GM19099 (cell line): ENCODE results near the gene CFAP107.

Source experiments
- POLR2A ChIP-seq: IDR thresholded peaks from 3 replicates; pipeline ENCODE4 v1.6.1; 2011; ENCODE audit warnings: low read depth; ENCODE audit not compliant: insufficient read length; ENCODE audit errors: extremely low read depth

CFAP107 gene

DNA sequence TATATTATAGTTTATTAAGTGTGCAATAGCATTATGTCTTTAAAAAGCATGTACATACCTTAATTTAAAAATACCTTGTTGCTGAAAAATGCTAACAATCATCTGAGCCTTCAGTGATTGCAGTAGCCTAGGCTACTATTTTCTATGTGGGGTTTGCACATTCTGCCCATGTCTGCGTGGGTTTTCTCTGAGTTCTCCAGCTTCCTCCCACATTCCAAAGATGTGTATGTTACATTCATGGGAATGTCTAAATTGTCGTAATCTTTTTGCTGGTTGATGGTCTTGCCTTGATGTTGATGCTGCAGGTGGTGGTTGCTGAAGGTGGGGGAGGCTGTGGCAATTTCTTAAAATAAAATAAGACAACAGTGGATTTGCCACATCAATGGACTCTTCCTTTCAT lies 17.6 kb upstream of the CFAP107 start:
- TF ChIP-seq POLR2A = no peak

DNA sequence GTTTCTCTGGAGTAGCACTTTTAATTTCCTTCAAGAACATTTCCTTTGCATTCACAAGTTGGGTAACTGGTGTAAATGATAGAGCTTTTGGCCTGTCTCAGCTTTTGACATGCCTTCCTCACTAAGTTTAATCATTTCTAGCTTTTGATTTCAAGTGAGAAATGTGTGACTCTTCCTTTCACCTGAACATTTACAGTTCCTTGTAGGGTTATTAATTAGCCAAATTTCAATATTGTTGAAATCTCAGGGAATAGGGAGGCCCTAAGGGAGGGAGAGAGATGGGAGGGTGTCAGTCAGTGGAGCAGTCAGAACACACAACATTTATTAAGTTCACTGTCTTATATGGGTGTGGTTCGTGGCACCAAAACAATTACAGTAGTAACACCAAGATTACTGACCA lies 15.8 kb upstream of the CFAP107 start:
- TF ChIP-seq POLR2A = no peak

DNA sequence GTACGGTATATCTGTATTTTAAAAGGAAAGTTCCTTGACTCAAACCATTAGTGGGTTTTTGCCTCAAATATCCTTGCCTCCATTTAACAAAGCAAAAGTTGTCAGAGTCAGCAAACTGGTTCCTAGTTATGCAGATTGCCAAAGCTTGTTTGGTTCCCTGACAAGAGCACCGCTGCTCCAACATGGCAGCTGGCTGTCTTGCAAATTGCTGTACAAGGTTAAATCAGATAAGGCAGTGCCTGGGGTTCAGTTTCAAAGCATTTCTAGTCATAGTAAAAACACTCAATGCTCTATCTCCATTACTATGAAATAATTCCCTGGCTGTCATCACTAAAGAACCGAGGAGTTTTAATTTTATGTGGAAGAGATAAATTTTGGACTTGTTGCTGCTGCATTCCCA lies 11.3 kb upstream of the CFAP107 start:
- no peak for TF ChIP-seq POLR2A

DNA sequence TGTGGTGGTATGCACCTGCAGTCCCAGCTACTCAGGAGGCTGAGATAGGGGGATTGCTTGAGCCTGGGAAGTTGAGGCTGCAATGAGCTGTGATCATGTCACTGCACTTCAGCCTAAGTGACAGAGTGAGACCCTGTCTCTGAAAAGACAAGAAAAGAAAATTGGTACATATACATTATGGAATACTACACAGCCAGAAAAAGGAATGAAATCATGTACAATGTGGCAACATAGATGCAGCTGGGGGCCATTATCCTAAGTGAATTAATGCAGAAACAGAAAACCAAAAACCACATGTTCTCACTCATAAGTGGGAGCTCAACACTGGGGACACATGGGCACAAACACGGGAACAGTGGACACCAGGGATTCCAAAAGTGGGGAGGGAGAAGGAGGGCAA lies 7.1 kb upstream of the CFAP107 start:
- no peak for TF ChIP-seq POLR2A

DNA sequence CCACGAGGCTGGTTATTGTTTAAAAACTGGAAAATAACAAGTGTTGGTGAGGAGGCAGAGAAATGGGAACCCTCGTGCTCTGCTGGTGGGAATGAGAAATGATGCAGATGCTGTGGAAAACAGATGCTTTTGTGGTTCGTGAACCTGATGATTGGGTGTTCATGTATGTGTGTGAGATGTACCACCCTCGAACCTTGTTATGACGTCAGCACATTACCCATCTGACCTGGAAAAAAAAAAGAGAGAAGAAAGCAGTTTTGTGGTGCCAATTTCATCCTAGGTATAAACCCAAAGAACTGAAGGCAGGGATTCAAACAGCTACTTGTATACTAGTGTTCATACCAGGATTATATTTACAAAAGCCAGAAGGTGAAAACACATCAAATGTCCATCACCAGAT lies 6.4 kb upstream of the CFAP107 start:
- TF ChIP-seq POLR2A = no peak

DNA sequence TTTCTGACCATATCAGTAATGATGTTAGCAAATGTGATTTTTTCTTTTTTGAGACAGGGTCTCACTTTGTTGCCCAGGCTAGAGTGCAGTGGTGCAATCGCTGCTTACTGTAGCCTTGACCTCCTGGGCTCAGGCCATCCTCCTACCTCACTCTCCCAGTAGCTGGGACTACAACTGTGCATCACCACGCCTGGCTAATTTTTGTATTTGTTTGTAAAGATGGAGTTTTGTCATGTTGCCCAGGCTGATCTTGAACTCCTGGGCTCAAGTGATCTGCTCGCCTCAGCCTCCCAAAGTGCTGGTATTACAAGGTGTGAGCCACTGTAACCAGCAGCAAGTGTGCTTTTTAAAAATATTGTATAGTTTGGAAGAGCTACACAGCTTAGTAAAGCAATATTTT lies 4.1 kb upstream of the CFAP107 start:
- TF ChIP-seq POLR2A = no peak

DNA sequence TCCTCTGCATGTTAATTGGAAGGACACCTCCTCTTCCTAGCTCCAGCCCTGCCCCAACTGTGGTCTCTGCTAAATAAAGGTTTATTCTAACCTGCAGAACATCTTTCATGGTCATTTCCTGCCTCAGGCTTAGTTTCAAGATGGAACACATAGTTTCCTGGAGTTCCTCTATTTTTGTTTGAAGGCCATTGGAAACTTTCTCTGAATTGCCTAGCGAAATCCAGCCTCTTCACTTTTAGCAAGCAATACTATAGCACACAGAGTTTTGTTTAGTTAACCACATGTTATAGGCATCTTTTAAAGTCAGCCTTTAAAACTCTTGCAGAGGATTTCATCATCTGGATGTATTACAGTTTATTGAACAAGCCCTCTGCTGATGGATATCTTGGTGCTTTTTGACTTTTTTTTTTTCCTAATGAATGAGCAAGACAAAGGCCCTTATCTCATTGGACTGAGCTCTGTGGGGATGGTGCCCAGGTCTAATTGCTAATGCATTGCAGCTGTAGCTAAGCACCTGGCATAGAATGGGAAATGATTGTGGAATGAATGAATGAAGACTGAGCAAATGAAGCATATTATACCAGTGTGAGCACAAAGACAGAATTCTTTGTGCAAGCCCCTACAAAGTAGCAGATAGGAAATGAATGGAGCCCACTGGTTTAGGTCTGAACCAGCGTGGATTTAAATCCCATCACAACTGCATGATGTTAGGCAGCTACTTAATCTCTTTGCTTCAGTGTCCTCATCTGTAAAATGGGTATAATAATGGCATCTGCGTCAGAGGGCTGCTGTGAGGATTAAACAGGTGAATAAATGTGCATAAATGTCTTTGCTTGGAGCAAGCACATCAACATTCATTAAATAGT lies 641 bp upstream of the CFAP107 start:
- TF ChIP-seq POLR2A = no peak

DNA sequence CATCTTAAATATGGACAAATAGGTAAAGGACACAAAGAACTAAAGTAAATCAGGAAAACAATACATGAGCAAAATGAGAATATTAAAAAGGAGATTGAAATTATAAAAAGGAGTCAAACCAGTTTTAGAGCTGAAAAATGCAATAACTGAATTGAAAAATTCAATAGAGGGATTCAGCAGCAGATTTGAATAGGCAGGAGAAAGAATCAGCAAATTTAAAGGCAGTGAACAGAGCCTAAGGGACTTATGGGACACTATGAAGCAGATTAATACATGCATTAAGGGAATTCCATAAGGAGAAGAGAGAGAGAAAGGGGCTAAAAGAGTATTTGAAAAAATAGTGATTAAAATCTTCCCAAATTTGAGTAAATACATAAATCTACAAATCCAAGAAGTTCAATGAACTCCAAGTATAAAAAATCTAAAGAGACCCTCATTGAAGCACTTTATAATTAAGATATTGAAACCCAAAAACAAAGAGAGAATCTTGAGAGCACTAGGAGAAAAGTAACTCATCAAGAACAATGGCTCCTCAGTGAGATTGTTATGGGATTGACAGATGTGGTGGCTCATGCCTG lies 2.9 kb downstream of the CFAP107 start:
- no peak for TF ChIP-seq POLR2A

DNA sequence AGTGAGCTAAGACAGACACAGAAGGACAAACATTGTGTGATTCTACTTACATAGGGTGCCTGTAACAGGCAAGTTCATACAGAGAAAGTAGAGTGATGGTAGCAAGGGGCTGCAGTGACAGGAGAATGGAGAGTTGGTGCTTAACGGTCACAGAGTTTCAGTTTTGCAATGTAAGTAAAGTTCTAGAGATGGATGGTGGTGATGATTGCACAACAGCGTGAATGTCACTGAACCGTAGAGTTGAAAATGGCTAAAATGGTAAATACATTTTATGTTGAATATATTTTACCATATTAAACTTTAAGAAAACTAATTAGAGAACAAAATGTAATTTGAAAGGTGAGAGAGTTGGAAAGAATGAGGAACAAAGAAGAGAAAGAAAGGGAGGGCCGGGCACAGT lies 8.7 kb downstream of the CFAP107 start:
- no peak for TF ChIP-seq POLR2A

DNA sequence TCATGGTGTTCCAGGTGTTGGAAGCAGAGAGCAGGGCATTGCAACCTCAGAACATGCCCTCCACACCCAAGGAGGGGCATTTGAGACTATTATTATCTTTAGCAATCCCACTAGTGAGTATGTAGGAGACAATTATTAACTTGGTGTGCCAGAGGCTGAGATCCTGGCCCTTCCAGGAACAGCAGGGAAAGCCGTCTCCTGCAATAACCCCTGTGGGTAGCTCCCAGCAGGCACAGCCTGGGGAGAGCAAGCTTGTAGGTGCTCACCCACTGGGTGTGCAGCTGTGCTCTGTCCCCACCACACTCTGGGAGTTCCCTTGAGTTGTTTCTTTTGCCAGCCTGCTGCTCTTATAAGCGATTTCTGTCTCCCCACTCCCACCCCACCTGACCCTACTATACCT lies 10.3 kb downstream of the CFAP107 start:
- no peak for TF ChIP-seq POLR2A

DNA sequence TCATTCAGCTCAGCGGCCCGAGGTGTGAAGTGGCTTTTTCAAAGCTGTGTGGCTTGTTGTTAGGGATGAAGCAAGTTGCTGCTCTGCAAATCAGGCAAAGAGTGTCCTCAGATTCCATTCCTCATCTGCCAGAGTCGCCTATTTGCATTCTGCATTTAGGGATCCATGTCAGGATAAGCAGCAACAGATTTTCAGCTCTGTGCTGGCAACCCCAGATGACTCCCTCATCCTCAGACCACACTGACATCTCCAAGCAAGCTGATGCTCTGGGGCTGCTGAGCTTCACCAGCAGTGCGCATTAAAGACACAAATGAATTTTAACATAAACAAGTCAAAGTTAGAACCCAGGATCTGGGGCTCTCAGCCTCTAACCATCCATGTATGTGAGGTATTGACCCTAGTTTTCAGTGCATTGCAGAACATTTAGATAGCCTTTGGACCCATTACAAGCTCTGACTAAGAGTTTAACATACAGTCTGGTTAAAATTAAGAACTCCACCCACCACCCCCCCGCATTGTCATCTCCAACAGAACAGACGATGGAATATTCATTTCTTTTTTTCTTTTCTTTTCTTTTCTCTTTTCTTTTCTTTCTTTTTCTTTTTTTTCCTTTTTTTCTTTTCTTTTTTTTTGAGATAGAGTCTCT lies 10.9 kb downstream of the CFAP107 start:
- TF ChIP-seq POLR2A = no peak

DNA sequence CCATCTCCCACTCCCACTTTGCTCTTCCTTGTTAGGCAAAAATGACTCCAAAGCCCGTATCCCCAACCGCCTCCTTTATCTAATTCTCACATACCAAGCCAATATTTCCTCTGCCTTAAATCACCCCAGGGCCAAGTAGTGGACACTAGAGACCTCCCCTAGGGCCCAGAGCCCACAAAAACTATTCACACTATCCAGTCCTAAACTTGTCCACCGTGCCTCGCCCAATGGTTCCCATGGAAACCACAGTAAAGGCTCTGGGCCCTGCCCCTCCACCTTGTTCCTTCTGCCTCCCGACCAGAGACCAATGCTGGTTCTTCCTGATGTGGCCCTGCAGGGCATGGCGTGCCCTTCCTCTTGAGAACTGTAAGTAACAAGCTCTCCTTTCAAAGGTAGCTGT lies 11.8 kb downstream of the CFAP107 start:
- TF ChIP-seq POLR2A = no peak

DNA sequence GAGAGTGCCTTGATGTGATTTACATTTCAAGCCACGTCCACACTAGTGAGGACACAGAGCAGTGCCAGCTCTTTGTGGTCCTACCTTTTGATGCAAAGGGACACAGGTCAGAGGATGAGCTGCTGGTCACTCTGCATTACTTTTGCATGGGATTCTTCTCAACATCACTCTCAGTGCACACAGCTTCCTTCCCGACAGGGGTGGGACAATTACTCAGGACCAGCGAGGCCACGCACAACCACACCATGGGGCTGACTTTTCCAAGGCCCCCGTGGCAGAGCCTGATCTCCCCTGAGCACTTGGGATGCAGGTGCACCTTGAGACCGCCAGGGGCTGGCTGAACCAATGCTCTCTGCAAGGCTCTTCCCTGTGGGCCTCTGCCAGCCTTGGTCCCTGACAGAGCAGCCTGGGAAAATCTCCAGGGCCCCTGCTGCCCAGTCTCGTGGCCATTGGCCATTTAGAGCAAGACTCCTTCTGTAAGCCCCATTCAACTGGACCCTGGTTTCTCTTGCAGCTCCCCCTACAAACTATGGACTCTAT lies 14.3 kb downstream of the CFAP107 start:
- TF ChIP-seq POLR2A = no peak

DNA sequence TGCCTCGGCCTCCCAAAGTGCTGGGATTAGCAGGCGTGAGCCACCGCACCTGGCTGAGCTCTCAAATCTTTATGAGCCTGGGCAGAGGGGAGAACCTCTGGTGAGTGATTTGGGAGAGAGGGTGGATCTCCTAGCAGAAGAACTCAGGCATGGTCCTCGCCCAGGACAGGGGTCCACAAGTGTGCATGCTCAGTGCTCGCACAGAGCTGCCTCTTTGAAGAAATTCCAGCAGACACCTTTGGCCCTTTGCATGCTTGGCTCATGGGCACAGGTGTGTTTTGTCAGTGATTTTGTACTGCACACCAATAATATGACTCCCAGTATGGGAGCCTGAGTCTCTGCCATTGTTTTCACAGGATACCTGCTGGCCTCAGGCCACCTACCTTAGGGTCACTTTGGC lies 15.8 kb downstream of the CFAP107 start:
- TF ChIP-seq POLR2A = no peak

DNA sequence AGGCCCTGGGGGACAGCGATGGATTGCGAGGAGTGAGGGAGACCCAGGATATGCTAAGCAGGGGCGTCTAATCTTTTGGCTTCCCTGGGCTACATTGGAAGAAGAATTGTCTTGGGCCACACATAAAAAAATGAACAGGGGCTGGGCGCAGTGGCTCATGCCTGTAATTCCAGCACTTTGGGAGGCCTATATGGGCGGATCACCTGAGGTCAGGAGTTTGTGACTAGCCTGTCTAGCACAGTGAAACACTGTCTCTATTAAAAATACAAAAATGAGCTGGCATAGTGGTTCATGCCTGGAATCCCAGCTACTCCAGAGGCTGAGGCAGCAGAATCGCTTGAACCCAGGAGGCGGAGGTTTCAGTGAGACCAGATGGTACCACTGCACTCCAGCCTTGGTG lies 16.8 kb downstream of the CFAP107 start:
- no peak for TF ChIP-seq POLR2A

DNA sequence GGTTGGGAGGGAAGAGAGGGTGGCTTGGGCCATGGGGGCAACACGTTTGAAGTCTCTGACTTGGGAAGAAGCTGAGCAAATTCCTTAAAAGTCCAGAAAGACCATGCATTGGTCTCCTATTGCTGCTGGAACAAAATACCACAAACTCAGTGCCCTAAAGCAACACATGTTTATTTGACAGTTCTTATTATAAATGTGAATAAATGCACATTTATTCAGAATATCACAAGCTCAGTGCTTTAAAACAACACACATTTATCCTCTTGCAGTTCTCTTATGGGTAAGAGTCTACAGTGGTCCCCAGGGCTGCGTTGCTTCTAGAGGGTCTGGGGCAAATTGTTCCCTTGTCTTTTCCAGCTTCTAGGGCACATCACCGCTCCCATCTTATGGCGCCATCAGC lies 17.5 kb downstream of the CFAP107 start:
- no peak for TF ChIP-seq POLR2A
